HepG2 (cell line): Measurements from ENCODE around the gene PBOV1. TPM values are rescaled to one million over a fixed set of nuclear protein-coding genes. Genes with fewer than 3 reads are reported as not detected.

Experiments
- FOXA1 ChIP-seq, 2 experiments: fragments of 450-650 bp in 1 of 2; sonication (generic) in 1 of 2; formaldehyde crosslinking in 1 of 2; IDR thresholded peaks; 2 replicates each; pipeline versions ENCODE4 v1.4.0 to v1.6.1; 2016 to 2020; ENCODE audit warnings: missing genetic modification reagents in 1 of 2
- ISL2 ChIP-seq: sonication (generic); formaldehyde crosslinking; IDR thresholded peaks from 2 replicates; pipeline ENCODE4 v1.5.0; 2020; ENCODE audit warnings: missing genetic modification reagents
- KDM4B ChIP-seq: sonication (generic); formaldehyde crosslinking; IDR thresholded peaks from 2 replicates; pipeline ENCODE4 v1.4.0; 2020; ENCODE audit warnings: missing genetic modification reagents
- KIAA2018 ChIP-seq: sonication (generic); formaldehyde crosslinking; IDR thresholded peaks from 2 replicates; pipeline ENCODE4 v1.5.0; 2020; ENCODE audit warnings: mild to moderate bottlenecking, missing genetic modification reagents, borderline replicate concordance
- NR2F6 ChIP-seq, 2 experiments: IDR thresholded peaks; 2 replicates each; pipeline ENCODE4 v1.6.1; 2016; ENCODE audit warnings: antibody characterized with exemption in 1 of 2, mild to moderate bottlenecking in 1 of 2
- REPIN1 ChIP-seq: sonication (generic); formaldehyde crosslinking; IDR thresholded peaks from 2 replicates; pipeline ENCODE4 v1.8.0; 2022; ENCODE audit warnings: missing genetic modification reagents, low read depth, mild to moderate bottlenecking, borderline replicate concordance
- SAP130 ChIP-seq: IDR thresholded peaks from 2 replicates; pipeline ENCODE4 v1.6.1; 2016; ENCODE audit warnings: low read depth
- TCF7 ChIP-seq: sonication (generic); IDR thresholded peaks from 2 replicates; pipeline ENCODE4 v1.6.1; 2016; ENCODE audit warnings: antibody characterized with exemption, low read depth
- ZNF180 ChIP-seq: sonication (generic); formaldehyde crosslinking; IDR thresholded peaks from 2 replicates; pipeline ENCODE4 v1.4.0; 2020; ENCODE audit warnings: low read depth, missing genetic modification reagents, borderline replicate concordance
- ZNF549 ChIP-seq: sonication (generic); formaldehyde crosslinking; IDR thresholded peaks from 2 replicates; pipeline ENCODE4 v1.5.0; 2020; ENCODE audit warnings: missing genetic modification reagents
- ZNF83 ChIP-seq: sonication (generic); formaldehyde crosslinking; IDR thresholded peaks from 2 replicates; pipeline ENCODE4 v1.4.0; 2020; ENCODE audit warnings: missing genetic modification reagents, mild to moderate bottlenecking, borderline replicate concordance
- ZNF878 ChIP-seq: sonication (generic); formaldehyde crosslinking; IDR thresholded peaks from 2 replicates; pipeline ENCODE4 v1.8.1; 2023; ENCODE audit warnings: mild to moderate bottlenecking, missing genetic modification reagents, moderate library complexity
- polyA plus RNA-seq, 8 experiments: library from polyadenylated mRNA; depleted of rRNA in 3 of 8; stranded (reverse) in 7 of 8; unstranded in 1 of 8; fragments of >200 nt; fragmentation: Illumina TruSeq in 4 of 8; extraction: Trizol in 4 of 8; gene quantifications; 2 replicates each; pipeline versions ENCODE4 v1.2.1 to v1.2.3, GENCODE V29; 2011 to 2016; ENCODE audit warnings: low read depth in 4 of 8, missing spikeins in 1 of 8, mixed read lengths in 1 of 8; ENCODE audit not compliant: insufficient read depth in 1 of 8
- total RNA-seq, 5 experiments: library from RNA; depleted of rRNA; stranded (reverse); fragments of >200 nt; fragmentation: Illumina TruSeq; extraction: Trizol; gene quantifications; 2 replicates each; pipeline ENCODE4 v1.2.3, GENCODE V29; 2016; ENCODE audit warnings: low read depth in 1 of 5

PBOV1 gene
- total and polyA plus RNA-seq, 2 of the 13 experiments (the other 11 are each of a cell fraction or from before 2014, with no cell fraction given), result not detected

DNA sequence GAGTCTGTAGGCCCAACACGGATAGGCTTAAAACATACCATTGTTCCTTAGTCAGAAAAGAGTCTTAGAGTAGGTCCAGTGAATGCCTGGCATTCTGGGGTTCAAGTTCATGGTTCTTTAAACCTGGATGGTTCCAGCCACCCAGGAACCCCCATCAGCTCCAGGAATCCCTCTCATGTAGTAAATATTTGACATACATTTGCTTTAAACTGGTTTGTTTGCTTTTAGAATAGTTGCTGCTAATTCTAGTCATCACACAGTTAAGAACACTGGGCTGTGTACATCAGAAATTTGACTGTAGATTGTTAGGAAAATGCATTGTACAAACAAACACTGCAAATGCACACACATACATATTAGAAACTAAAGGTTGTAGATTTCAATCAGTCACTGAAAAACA is 30.6 kb upstream of the PBOV1 start (continued):
- TF ChIP-seq REPIN1 (CRISPR knock-in tag) (no peak), KIAA2018 (0 out of 2 replicates have a peak, but pooled peaks have one; percentile 33), ISL2 (peak; percentile 88), KDM4B (CRISPR knock-in tag) (peak; percentile 63; the same call in 1 of the 2 replicates), NR2F6 (IDR thresholded peaks at IDR 0.05) (peak; percentile 48; the same call in 1 of the 2 replicates), NR2F6 (CRISPR knock-in tag; IDR thresholded peaks at IDR 0.05) (peak; percentile 45; the same call in 1 of the 2 replicates), TCF7 (peak; percentile 78), FOXA1 (IDR thresholded peaks at IDR 0.05) (peak; percentile 89), FOXA1 (CRISPR knock-in tag; IDR thresholded peaks at IDR 0.05) (peak; percentile 64), SAP130 (CRISPR knock-in tag) (peak; percentile 84), ZNF549 (CRISPR knock-in tag) (no peak), ZNF83 (CRISPR knock-in tag) (no peak), ZNF180 (CRISPR knock-in tag) (no peak), ZNF878 (0 out of 2 replicates have a peak, but pooled peaks have one; percentile 66)
